Measurements from ENCODE around the gene CNPPD1. TPM values are rescaled to one million over a fixed set of nuclear protein-coding genes. Genes with fewer than 3 reads are reported as not detected.

The CNPPD1 gene
- total RNA-seq, 1 experiment from 2014 or later, result 62.9 TPM

DNA sequence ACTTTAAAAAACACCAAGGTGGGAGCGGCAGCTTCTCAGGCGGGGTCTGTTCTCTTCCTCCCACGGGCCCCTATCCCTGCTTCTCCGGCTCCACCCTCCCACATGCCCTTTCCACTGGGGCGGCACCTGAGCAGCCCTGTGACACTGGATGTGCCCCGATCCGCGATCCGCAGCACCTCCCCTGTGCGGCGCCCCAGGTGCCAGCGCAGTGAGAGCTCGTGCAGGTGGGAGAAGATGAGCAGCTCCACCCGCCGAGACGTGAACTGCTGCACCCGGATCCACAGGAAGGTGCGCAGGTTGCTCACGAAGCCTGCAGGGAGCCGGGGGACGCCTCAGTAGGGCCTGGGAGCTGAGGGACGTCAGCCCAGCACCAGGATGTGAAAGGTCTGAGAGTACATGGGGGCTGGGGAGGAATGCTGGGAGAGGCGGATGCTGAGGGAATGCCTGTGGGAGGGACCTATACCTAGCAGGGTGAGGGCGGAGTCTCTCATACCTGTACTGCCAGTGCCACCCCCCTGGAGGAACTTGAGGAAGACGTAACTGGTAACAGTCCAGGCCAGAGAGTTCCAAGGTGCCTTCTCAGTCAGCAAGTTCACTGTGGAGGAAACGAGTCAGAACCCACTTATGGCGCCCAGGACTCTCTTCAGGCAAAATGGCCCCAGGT is 39.3 kb upstream of the CNPPD1 start:
- ChIA-PET CTCF (interaction anchor here (0.6 kb wide), 1 partner anchor 45 kb away, joined by 3 read pairs; no protein-coding TSS in a partner anchor), POLR2A (interaction anchor here (2.6 kb wide), 1 partner anchor 9 kb away, joined by 29 read pairs; the partner anchor contains the start of gene ZFAND2B)
- H3K9me3 Mint-ChIP-seq (ENCODE audit: unreplicated experiment), result no peaks in the 10 kb centered on the region
- Histone ChIP-seq H3K27me3 (replicated peaks; ENCODE audit: control insufficient read depth, insufficient read depth, low read length) (no peaks in the 10 kb centered on the region), H3K4me3 (ENCODE audit: low read depth, low read length) (no peak overlapping the region), H3K36me3 (ENCODE audit: control insufficient read depth, insufficient read depth, low read length) (peaks cover 9% of the 10 kb centered on the region), H3K4me1 (peaks cover 18% of the 10 kb centered on the region), H3K9me3 (no peaks in the 10 kb centered on the region)
- DNase-seq, result no peak
- no peaks in the 10 kb centered on the region for H3K27me3 Mint-ChIP-seq (ENCODE audit: insufficient read depth, unreplicated experiment)
- no peaks in the 10 kb centered on the region for H3K4me1 Mint-ChIP-seq (ENCODE audit: low read depth, unreplicated experiment)
- no peak overlapping the region for H3K4me3 Mint-ChIP-seq (ENCODE audit: unreplicated experiment)
- H3K36me3 Mint-ChIP-seq (ENCODE audit: insufficient read depth, unreplicated experiment), result peaks cover 54% of the 10 kb centered on the region
- TF ChIP-seq CTCF (IDR thresholded peaks at IDR 0.05; ENCODE audit: insufficient read depth in 1 of 2, low read depth in 1 of 2, low read length in 1 of 2, severe bottlenecking in 1 of 2, unreplicated experiment in 1 of 2), result no peak
- no TSS peak for BruUV-seq (replicated peaks)
- intact Hi-C loops (cut with micrococcal nuclease; ENCODE audit: unreplicated experiment), result loop anchor here (5.0 kb wide), 1 partner anchor 171 kb away; the partner anchor contains the start of gene DNPEP
- peak overlapping the region; percentile 95 for H3K27ac Mint-ChIP-seq (ENCODE audit: unreplicated experiment)

DNA sequence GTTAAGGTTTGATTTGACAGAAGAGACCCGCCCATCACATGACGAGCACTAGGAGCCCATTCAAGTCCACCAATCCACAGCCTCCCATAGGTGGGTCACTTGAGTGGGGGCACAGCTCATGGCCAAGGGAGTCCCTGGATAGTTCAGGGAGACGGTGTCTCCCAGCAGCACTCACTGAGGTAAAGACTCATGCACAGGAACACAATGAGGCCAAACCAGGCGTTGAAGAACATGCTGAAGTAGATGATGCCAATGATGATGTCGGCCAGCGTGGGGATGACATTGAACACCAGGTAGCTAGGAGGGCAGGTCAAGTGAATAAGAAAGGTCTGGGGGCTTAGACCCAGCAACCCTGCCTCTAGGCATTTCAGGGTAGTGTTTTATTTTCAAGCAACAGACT is 38.1 kb upstream of the CNPPD1 start:
- intact Hi-C loops (cut with micrococcal nuclease; ENCODE audit: unreplicated experiment), result loop anchor here (5.0 kb wide), 1 partner anchor 173 kb away; the partner anchor contains the start of gene DNPEP
- Mint-ChIP-seq H3K9me3 (ENCODE audit: unreplicated experiment) (no peaks in the 10 kb centered on the region), H3K4me3 (ENCODE audit: unreplicated experiment) (no peak overlapping the region), H3K4me1 (ENCODE audit: low read depth, unreplicated experiment) (no peaks in the 10 kb centered on the region), H3K27ac (ENCODE audit: unreplicated experiment) (no peak overlapping the region), H3K36me3 (ENCODE audit: insufficient read depth, unreplicated experiment) (peaks cover 62% of the 10 kb centered on the region), H3K27me3 (ENCODE audit: insufficient read depth, unreplicated experiment) (no peaks in the 10 kb centered on the region)
- H3K4me1 ChIP-seq, result peaks cover 18% of the 10 kb centered on the region
- H3K9me3 ChIP-seq, result no peaks in the 10 kb centered on the region
- H3K4me3 ChIP-seq (ENCODE audit: low read depth, low read length), result no peak overlapping the region
- BruUV-seq (replicated peaks), result no TSS peak
- ChIA-PET CTCF (no interaction called here), POLR2A (no interaction called here)
- no peak for TF ChIP-seq CTCF (IDR thresholded peaks at IDR 0.05; ENCODE audit: insufficient read depth in 1 of 2, low read depth in 1 of 2, low read length in 1 of 2, severe bottlenecking in 1 of 2, unreplicated experiment in 1 of 2)
- DNase-seq, result no peak
- peaks cover 13% of the 10 kb centered on the region for H3K36me3 ChIP-seq (ENCODE audit: control insufficient read depth, insufficient read depth, low read length)
- no peaks in the 10 kb centered on the region for H3K27me3 ChIP-seq (replicated peaks; ENCODE audit: control insufficient read depth, insufficient read depth, low read length)

DNA sequence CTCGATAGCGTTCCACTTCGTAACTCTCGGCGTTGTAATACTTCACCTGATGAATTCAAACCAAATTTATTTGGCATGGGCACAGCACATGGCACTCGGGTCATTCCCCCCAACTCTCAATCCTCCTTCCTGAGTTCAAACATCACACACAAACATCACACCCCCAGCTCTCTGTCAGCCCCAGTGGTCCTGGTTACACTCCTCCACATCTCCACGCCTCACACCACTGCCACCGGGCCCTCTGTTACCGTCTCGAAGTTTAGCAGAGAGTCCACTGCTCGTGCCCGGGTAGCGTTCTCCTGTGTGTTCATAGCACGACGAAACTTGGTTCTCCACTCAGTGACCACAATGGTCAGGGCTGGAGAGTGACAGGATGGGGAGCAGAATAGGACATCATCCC is 37.4 kb upstream of the CNPPD1 start:
- no peaks in the 10 kb centered on the region for H3K27me3 Mint-ChIP-seq (ENCODE audit: insufficient read depth, unreplicated experiment)
- Histone ChIP-seq H3K4me3 (ENCODE audit: low read depth, low read length) (no peak overlapping the region), H3K27me3 (replicated peaks; ENCODE audit: control insufficient read depth, insufficient read depth, low read length) (no peaks in the 10 kb centered on the region), H3K36me3 (ENCODE audit: control insufficient read depth, insufficient read depth, low read length) (peaks cover 15% of the 10 kb centered on the region), H3K9me3 (no peaks in the 10 kb centered on the region), H3K4me1 (peaks cover 15% of the 10 kb centered on the region)
- ChIA-PET POLR2A (no interaction called here), CTCF (no interaction called here)
- peak in 1 of 2 experiments; percentile 10 for DNase-seq
- no peak overlapping the region for H3K4me3 Mint-ChIP-seq (ENCODE audit: unreplicated experiment)
- H3K4me1 Mint-ChIP-seq (ENCODE audit: low read depth, unreplicated experiment), result no peaks in the 10 kb centered on the region
- no peaks in the 10 kb centered on the region for H3K9me3 Mint-ChIP-seq (ENCODE audit: unreplicated experiment)
- BruUV-seq (replicated peaks), result no TSS peak
- no peak for TF ChIP-seq CTCF (IDR thresholded peaks at IDR 0.05; ENCODE audit: insufficient read depth in 1 of 2, low read depth in 1 of 2, low read length in 1 of 2, severe bottlenecking in 1 of 2, unreplicated experiment in 1 of 2)
- intact Hi-C loops (cut with micrococcal nuclease; ENCODE audit: unreplicated experiment), result no loop called here
- peaks cover 61% of the 10 kb centered on the region for H3K36me3 Mint-ChIP-seq (ENCODE audit: insufficient read depth, unreplicated experiment)
- H3K27ac Mint-ChIP-seq (ENCODE audit: unreplicated experiment), result no peak overlapping the region
